DMS153 (cell line): ENCODE data around the gene FRMD4B.

Experiments used
- DNase-seq: peaks from one replicate; lab custom pipeline; 2025; lab: John Stamatoyannopoulos, UW

FRMD4B gene

GRCh38 chr3:69405067-69405466, 19.2 kb upstream of the FRMD4B start:
- DNase-seq = no peak

- DNase-seq = no peak
These were observed 17.6 kb upstream of the FRMD4B start for GRCh38 chr3:69403454-69403853.

GRCh38 chr3:69400683-69401082, 14.8 kb upstream of the FRMD4B start:
- no peak for DNase-seq

- no peak for DNase-seq
These were observed 7.0 kb upstream of the FRMD4B start for GRCh38 chr3:69392850-69393249.

- DNase-seq = no peak
These were observed 6.5 kb upstream of the FRMD4B start for GRCh38 chr3:69392415-69392814.

GRCh38 chr3:69391554-69391953, 5.7 kb upstream of the FRMD4B start:
- DNase-seq = no peak

- no peak for DNase-seq
These were observed 4.9 kb upstream of the FRMD4B start for GRCh38 chr3:69390771-69391170.

- DNase-seq = no peak
These were observed 3.8 kb upstream of the FRMD4B start for GRCh38 chr3:69389520-69390248.

- DNase-seq = no peak
These were observed 2.4 kb upstream of the FRMD4B start for GRCh38 chr3:69388241-69388640.

- no peak for DNase-seq
These were observed 883 bp upstream of the FRMD4B start for GRCh38 chr3:69386556-69387385.

GRCh38 chr3:69385123-69385722, 665 bp downstream of the FRMD4B start:
- DNase-seq = no peak

- no peak for DNase-seq
These were observed 1.6 kb downstream of the FRMD4B start for GRCh38 chr3:69384326-69384725.

- DNase-seq = no peak
These were observed 6.2 kb downstream of the FRMD4B start for GRCh38 chr3:69379661-69380060.

GRCh38 chr3:69378112-69378802, 7.6 kb downstream of the FRMD4B start:
- no peak for DNase-seq

- no peak for DNase-seq
These were observed 8.6 kb downstream of the FRMD4B start for GRCh38 chr3:69377262-69377661.

GRCh38 chr3:69376731-69377130, 9.2 kb downstream of the FRMD4B start:
- DNase-seq = no peak

GRCh38 chr3:69371816-69372215, 14.1 kb downstream of the FRMD4B start:
- DNase-seq = no peak

GRCh38 chr3:69370901-69371301, 15.0 kb downstream of the FRMD4B start:
- DNase-seq = no peak

GRCh38 chr3:69370156-69370883, 15.6 kb downstream of the FRMD4B start:
- DNase-seq = no peak

GRCh38 chr3:69368129-69368741, 17.7 kb downstream of the FRMD4B start:
- DNase-seq = no peak

GRCh38 chr3:69367586-69367985, 18.3 kb downstream of the FRMD4B start:
- DNase-seq = no peak
